HepG2 (cell line): ENCODE results near the gene RFXANK. TPM values are rescaled to one million over a fixed set of nuclear protein-coding genes. Genes with fewer than 3 reads are reported as not detected.

Source experiments
- CCAR2 ChIP-seq: fragments of 200-400 bp; formaldehyde crosslinking; optimal IDR thresholded peaks from 2 replicates; pipeline ENCODE3; 2018; ENCODE audit warnings: low read depth, mild to moderate bottlenecking, low read length, moderate library complexity
- CREB1 ChIP-seq, 2 experiments: fragments of 450-650 bp in 1 of 2; IDR thresholded peaks; 2 replicates each; pipeline ENCODE4 v1.6.1; 2016 to 2017; ENCODE audit warnings: control low read depth in 1 of 2, mild to moderate bottlenecking in 1 of 2, missing compliant biosample characterization in 1 of 2, missing genetic modification characterization in 1 of 2
- EP300 ChIP-seq, 3 experiments: sonication (generic) in 1 of 3; formaldehyde crosslinking in 1 of 3; IDR thresholded peaks; 2 replicates each; pipeline versions ENCODE4 v1.5.1 to v1.6.1; 2011 to 2020; ENCODE audit warnings: low read depth in 2 of 3, low read length in 2 of 3, borderline replicate concordance in 1 of 3, improper control_type of control experiment in 1 of 3, mild to moderate bottlenecking in 1 of 3, missing genetic modification reagents in 1 of 3, moderate library complexity in 1 of 3
- KDM6A ChIP-seq: IDR thresholded peaks from 2 replicates; pipeline ENCODE4 v1.6.1; 2016; ENCODE audit warnings: low read depth
- KLF13 ChIP-seq: sonication (generic); formaldehyde crosslinking; IDR thresholded peaks from 2 replicates; pipeline ENCODE4 v1.4.0; 2020; ENCODE audit warnings: mild to moderate bottlenecking, missing genetic modification reagents
- MED1 ChIP-seq: sonication (generic); formaldehyde crosslinking; IDR thresholded peaks from 2 replicates; pipeline ENCODE4 v1.4.0; 2020; ENCODE audit warnings: missing genetic modification reagents
- MXD1 ChIP-seq: sonication (generic); formaldehyde crosslinking; IDR thresholded peaks from 2 replicates; pipeline ENCODE4 v1.4.0; 2020; ENCODE audit warnings: mild to moderate bottlenecking, missing genetic modification reagents
- PHF21A ChIP-seq: sonication (generic); formaldehyde crosslinking; IDR thresholded peaks from 2 replicates; pipeline ENCODE4 v1.5.0; 2020; ENCODE audit warnings: mild to moderate bottlenecking, missing genetic modification reagents
- POLR2G ChIP-seq: fragments of 200-400 bp; formaldehyde crosslinking; IDR thresholded peaks from 2 replicates; pipeline ENCODE4 v1.6.1; 2018; ENCODE audit warnings: mild to moderate bottlenecking, low read depth, low read length, moderate library complexity
- RAD51 ChIP-seq: fragments of 450-650 bp; IDR thresholded peaks from 2 replicates; pipeline ENCODE4 v1.6.1; 2016; ENCODE audit warnings: borderline replicate concordance
- SNAPC2 ChIP-seq: sonication (generic); formaldehyde crosslinking; IDR thresholded peaks from 2 replicates; pipeline ENCODE4 v1.8.1; 2022; ENCODE audit warnings: mild to moderate bottlenecking, missing genetic modification reagents
- SRSF1 ChIP-seq: fragments of 200-400 bp; formaldehyde crosslinking; optimal IDR thresholded peaks from 2 replicates; pipeline ENCODE3; 2017; ENCODE audit warnings: mild to moderate bottlenecking, low read depth, low read length, moderate library complexity
- ZNF281 ChIP-seq: sonication (generic); formaldehyde crosslinking; IDR thresholded peaks from 2 replicates; pipeline ENCODE4 v1.4.0; 2020; ENCODE audit warnings: missing genetic modification reagents, borderline replicate concordance
- ZNF317 ChIP-seq: sonication (generic); formaldehyde crosslinking; IDR thresholded peaks from 2 replicates; pipeline ENCODE4 v1.5.0; 2020; ENCODE audit warnings: mild to moderate bottlenecking, missing genetic modification reagents
- ZNF878 ChIP-seq: sonication (generic); formaldehyde crosslinking; IDR thresholded peaks from 2 replicates; pipeline ENCODE4 v1.8.1; 2023; ENCODE audit warnings: mild to moderate bottlenecking, missing genetic modification reagents, moderate library complexity
- ZSCAN21 ChIP-seq: sonication (generic); formaldehyde crosslinking; IDR thresholded peaks from 2 replicates; pipeline ENCODE4 v1.8.0; 2022; ENCODE audit warnings: mild to moderate bottlenecking, missing genetic modification reagents, moderate library complexity, borderline replicate concordance
- polyA plus RNA-seq, 8 experiments: library from polyadenylated mRNA; depleted of rRNA in 3 of 8; stranded (reverse) in 7 of 8; unstranded in 1 of 8; fragments of >200 nt; fragmentation: Illumina TruSeq in 4 of 8; extraction: Trizol in 4 of 8; gene quantifications; 2 replicates each; pipeline versions ENCODE4 v1.2.1 to v1.2.3, GENCODE V29; 2011 to 2016; ENCODE audit warnings: low read depth in 4 of 8, missing spikeins in 1 of 8, mixed read lengths in 1 of 8; ENCODE audit not compliant: insufficient read depth in 1 of 8
- total RNA-seq, 5 experiments: library from RNA; depleted of rRNA; stranded (reverse); fragments of >200 nt; fragmentation: Illumina TruSeq; extraction: Trizol; gene quantifications; 2 replicates each; pipeline ENCODE4 v1.2.3, GENCODE V29; 2016; ENCODE audit warnings: low read depth in 1 of 5
- TF ChIP-seq, protein P1 (sequence below): IDR thresholded peaks from 2 replicates; pipeline ENCODE4 v1.6.1; 2016; ENCODE audit warnings: low read depth, borderline replicate concordance
- TF ChIP-seq, protein P2 (sequence below): sonication (generic); formaldehyde crosslinking; IDR thresholded peaks from 2 replicates; pipeline ENCODE4 v1.5.0; 2020; ENCODE audit warnings: mild to moderate bottlenecking, missing genetic modification reagents, borderline replicate concordance
- TF ChIP-seq, protein P3 (sequence below): conservative IDR thresholded peaks from 2 replicates; pipeline ENCODE4 v1.6.1; 2018; ENCODE audit warnings: missing genetic modification reagents

The RFXANK gene
- total and polyA plus RNA-seq, 2 of the 13 experiments (the other 11 are each of a cell fraction or from before 2014, with no cell fraction given) = 49.9 to 80.7 TPM

DNA sequence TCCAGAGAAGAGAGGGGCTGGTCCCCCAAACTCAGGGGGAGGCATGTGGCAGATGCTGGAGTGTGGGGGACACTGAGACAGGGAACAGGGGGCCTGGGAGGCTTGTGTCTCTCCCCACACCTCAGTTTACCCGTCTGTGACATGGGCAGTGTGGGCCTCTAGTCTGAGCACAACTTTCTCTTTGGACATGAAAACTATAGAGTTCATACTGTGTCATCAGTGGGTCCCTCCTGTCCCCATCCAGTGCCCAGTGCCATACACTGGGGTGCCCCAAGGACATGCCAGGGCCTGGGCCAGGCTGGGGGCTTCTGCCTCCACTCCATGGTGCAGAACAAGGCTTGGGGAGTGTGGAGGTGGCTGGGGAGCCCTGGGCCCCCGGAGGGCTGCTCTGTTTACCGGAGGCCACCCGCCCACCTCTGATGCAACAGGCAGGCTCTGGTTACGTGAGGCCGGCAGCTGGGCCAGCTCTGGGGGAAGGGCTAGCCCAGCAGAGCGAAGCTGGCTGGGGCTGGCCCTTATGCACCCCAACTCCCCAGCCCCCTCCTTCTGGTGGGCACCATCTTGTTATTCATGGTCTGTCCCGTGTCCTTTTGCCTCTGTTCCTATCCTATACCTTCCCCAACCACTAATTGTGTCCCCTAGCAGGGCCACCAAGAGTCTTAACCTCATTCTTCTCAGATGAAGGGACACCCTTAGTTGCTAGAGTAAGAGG is 20.1 kb upstream of the RFXANK start (continued):
- TF ChIP-seq ZNF878 (CRISPR knock-in tag) (peak; percentile 87), SRSF1 (no peak), ZNF317 (CRISPR knock-in tag) (no peak), MXD1 (CRISPR knock-in tag) (no peak), POLR2G (peak; percentile 52), ZNF281 (CRISPR knock-in tag) (peak; percentile 96), CCAR2 (peak; percentile 71), MED1 (CRISPR knock-in tag) (peak; percentile 67; the same call in 1 of the 2 replicates), CREB1 (IDR thresholded peaks at IDR 0.05) (no peak), CREB1 (CRISPR knock-in tag; IDR thresholded peaks at IDR 0.05) (no peak), SNAPC2 (CRISPR knock-in tag) (no peak), RAD51 (no peak), KDM6A (CRISPR knock-in tag) (peak; percentile 75), KLF13 (0 out of 2 replicates have a peak, but pooled peaks have one; percentile 40), ZSCAN21 (CRISPR knock-in tag) (0 out of 2 replicates have a peak, but pooled peaks have one; percentile 27), PHF21A (CRISPR knock-in tag) (no peak), EP300 (IDR thresholded peaks at IDR 0.05; ENCODE audit: low read depth in 2 of 2, low read length in 2 of 2) (peak; percentile 28 to 80; a peak in 2 of 4 replicates), EP300 (CRISPR knock-in tag; IDR thresholded peaks at IDR 0.05; ENCODE audit: borderline replicate concordance) (peak; percentile 86)
- TF ChIP-seq, protein P1, sequence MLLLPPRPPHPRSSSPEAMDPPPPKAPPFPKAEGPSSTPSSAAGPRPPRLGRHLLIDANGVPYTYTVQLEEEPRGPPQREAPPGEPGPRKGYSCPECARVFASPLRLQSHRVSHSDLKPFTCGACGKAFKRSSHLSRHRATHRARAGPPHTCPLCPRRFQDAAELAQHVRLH (CRISPR knock-in tag) = 0 out of 2 replicates have a peak, but pooled peaks have one; percentile 46
- TF ChIP-seq, protein P2, sequence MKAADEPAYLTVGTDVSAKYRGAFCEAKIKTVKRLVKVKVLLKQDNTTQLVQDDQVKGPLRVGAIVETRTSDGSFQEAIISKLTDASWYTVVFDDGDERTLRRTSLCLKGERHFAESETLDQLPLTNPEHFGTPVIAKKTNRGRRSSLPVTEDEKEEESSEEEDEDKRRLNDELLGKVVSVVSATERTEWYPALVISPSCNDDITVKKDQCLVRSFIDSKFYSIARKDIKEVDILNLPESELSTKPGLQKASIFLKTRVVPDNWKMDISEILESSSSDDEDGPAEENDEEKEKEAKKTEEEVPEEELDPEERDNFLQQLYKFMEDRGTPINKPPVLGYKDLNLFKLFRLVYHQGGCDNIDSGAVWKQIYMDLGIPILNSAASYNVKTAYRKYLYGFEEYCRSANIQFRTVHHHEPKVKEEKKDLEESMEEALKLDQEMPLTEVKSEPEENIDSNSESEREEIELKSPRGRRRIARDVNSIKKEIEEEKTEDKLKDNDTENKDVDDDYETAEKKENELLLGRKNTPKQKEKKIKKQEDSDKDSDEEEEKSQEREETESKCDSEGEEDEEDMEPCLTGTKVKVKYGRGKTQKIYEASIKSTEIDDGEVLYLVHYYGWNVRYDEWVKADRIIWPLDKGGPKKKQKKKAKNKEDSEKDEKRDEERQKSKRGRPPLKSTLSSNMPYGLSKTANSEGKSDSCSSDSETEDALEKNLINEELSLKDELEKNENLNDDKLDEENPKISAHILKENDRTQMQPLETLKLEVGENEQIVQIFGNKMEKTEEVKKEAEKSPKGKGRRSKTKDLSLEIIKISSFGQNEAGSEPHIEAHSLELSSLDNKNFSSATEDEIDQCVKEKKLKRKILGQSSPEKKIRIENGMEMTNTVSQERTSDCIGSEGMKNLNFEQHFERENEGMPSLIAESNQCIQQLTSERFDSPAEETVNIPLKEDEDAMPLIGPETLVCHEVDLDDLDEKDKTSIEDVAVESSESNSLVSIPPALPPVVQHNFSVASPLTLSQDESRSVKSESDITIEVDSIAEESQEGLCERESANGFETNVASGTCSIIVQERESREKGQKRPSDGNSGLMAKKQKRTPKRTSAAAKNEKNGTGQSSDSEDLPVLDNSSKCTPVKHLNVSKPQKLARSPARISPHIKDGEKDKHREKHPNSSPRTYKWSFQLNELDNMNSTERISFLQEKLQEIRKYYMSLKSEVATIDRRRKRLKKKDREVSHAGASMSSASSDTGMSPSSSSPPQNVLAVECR (CRISPR knock-in tag) = peak; percentile 31; the same call in 1 of the 2 replicates
- TF ChIP-seq, protein P3, sequence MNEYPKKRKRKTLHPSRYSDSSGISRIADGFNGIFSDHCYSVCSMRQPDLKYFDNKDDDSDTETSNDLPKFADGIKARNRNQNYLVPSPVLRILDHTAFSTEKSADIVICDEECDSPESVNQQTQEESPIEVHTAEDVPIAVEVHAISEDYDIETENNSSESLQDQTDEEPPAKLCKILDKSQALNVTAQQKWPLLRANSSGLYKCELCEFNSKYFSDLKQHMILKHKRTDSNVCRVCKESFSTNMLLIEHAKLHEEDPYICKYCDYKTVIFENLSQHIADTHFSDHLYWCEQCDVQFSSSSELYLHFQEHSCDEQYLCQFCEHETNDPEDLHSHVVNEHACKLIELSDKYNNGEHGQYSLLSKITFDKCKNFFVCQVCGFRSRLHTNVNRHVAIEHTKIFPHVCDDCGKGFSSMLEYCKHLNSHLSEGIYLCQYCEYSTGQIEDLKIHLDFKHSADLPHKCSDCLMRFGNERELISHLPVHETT (CRISPR knock-in tag) = no peak
